Measurements from ENCODE around the gene RTTN. TPM values are rescaled to one million over a fixed set of nuclear protein-coding genes. Genes with fewer than 3 reads are reported as not detected.

RTTN gene
- total and polyA plus RNA-seq, 9 of the 15 experiments (the other 6 are each of a cell fraction or from before 2014, with no cell fraction given): 3.1 to 18.3 (median 10.6) TPM

GRCh38 chr18:70195014-70195614 is 10.4 kb downstream of the RTTN start (continued):
- TF ChIP-seq, protein P1, sequence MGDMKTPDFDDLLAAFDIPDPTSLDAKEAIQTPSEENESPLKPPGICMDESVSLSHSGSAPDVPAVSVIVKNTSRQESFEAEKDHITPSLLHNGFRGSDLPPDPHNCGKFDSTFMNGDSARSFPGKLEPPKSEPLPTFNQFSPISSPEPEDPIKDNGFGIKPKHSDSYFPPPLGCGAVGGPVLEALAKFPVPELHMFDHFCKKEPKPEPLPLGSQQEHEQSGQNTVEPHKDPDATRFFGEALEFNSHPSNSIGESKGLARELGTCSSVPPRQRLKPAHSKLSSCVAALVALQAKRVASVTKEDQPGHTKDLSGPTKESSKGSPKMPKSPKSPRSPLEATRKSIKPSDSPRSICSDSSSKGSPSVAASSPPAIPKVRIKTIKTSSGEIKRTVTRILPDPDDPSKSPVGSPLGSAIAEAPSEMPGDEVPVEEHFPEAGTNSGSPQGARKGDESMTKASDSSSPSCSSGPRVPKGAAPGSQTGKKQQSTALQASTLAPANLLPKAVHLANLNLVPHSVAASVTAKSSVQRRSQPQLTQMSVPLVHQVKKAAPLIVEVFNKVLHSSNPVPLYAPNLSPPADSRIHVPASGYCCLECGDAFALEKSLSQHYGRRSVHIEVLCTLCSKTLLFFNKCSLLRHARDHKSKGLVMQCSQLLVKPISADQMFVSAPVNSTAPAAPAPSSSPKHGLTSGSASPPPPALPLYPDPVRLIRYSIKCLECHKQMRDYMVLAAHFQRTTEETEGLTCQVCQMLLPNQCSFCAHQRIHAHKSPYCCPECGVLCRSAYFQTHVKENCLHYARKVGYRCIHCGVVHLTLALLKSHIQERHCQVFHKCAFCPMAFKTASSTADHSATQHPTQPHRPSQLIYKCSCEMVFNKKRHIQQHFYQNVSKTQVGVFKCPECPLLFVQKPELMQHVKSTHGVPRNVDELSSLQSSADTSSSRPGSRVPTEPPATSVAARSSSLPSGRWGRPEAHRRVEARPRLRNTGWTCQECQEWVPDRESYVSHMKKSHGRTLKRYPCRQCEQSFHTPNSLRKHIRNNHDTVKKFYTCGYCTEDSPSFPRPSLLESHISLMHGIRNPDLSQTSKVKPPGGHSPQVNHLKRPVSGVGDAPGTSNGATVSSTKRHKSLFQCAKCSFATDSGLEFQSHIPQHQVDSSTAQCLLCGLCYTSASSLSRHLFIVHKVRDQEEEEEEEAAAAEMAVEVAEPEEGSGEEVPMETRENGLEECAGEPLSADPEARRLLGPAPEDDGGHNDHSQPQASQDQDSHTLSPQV (IDR thresholded peaks at IDR 0.05): no peak
- TF ChIP-seq CHCHD3 (CRISPR knock-in tag; IDR thresholded peaks at IDR 0.05) (no peak), KLF1 (tag; IDR thresholded peaks at IDR 0.05) (no peak), ZBTB26 (CRISPR knock-in tag; IDR thresholded peaks at IDR 0.05) (no peak), LEF1 (IDR thresholded peaks at IDR 0.05) (no peak)
